T-helper 2 cell (primary cell): ENCODE measurements around the gene CCDC27.

Experiments used
- DNase-seq, 5 experiments: peaks; one replicate each; pipeline versions ENCODE4 v3.0.0 to v3.0.0-alpha.2; 2012 to 2022

Gene CCDC27

GRCh38 chr1:3777647-3778589, 25.7 kb downstream of the CCDC27 start:
- DNase-seq = no peak

GRCh38 chr1:3778590-3779264, 26.5 kb downstream of the CCDC27 start:
- DNase-seq = no peak

- DNase-seq = no peak
These were observed 27.1 kb downstream of the CCDC27 start for GRCh38 chr1:3779265-3779911.

- DNase-seq = no peak
These were observed 27.7 kb downstream of the CCDC27 start for GRCh38 chr1:3779912-3780416.

- DNase-seq = no peak
These were observed 28.7 kb downstream of the CCDC27 start for GRCh38 chr1:3780901-3781300.

- DNase-seq = no peak
These were observed 31.6 kb downstream of the CCDC27 start for GRCh38 chr1:3783651-3784474.

- DNase-seq = no peak
These were observed 32.8 kb downstream of the CCDC27 start for GRCh38 chr1:3785045-3785444.

GRCh38 chr1:3785456-3786157, 33.4 kb downstream of the CCDC27 start:
- peak in 1 of 5 experiments; percentile 43 for DNase-seq

- no peak for DNase-seq
These were observed 34.5 kb downstream of the CCDC27 start for GRCh38 chr1:3786468-3787348.

- peak in 3 of 5 experiments; percentile 56 to 94 (median 79) for DNase-seq
These were observed 35.1 kb downstream of the CCDC27 start for GRCh38 chr1:3787349-3787715.

GRCh38 chr1:3787745-3788605, 35.7 kb downstream of the CCDC27 start:
- DNase-seq = no peak

GRCh38 chr1:3788756-3789420, 36.6 kb downstream of the CCDC27 start:
- DNase-seq = no peak

GRCh38 chr1:3789421-3790300, 37.4 kb downstream of the CCDC27 start:
- DNase-seq = no peak

GRCh38 chr1:3790500-3790923, 38.3 kb downstream of the CCDC27 start:
- no peak for DNase-seq

GRCh38 chr1:3790952-3791351, 38.7 kb downstream of the CCDC27 start:
- DNase-seq = no peak

- no peak for DNase-seq
These were observed 43.4 kb downstream of the CCDC27 start for GRCh38 chr1:3795453-3796214.
